Karpas-422 (cell line): ENCODE data around the gene MYO5C. TPM values are rescaled to one million over a fixed set of nuclear protein-coding genes. Genes with fewer than 3 reads are reported as not detected.

Source experiments
- DNase-seq: peaks from one replicate; pipeline ENCODE4 v3.0.0-alpha.2; 2015
- H2AFZ ChIP-seq: fragments of 200-600 bp; sonication (generic); 2 replicates; pipeline ENCODE4 v1.6.1; 2014; ENCODE audit warnings: antibody characterized with exemption, low read length, mixed read lengths
- H3K27ac ChIP-seq: fragments of 200-600 bp; sonication (generic); 2 replicates; pipeline ENCODE4 v1.5.1; 2014; ENCODE audit warnings: mild to moderate bottlenecking, low read length, moderate library complexity
- H3K27me3 ChIP-seq: fragments of 200-600 bp; sonication (generic); 2 replicates; pipeline ENCODE4 v1.6.1; 2014; ENCODE audit warnings: low read length, mixed read lengths
- H3K36me3 ChIP-seq: fragments of 200-600 bp; sonication (generic); 2 replicates; pipeline ENCODE4 v1.6.1; 2014; ENCODE audit warnings: low read length, mixed read lengths; ENCODE audit not compliant: insufficient read depth
- H3K4me1 ChIP-seq: fragments of 200-600 bp; sonication (generic); 2 replicates; pipeline ENCODE4 v1.6.1; 2014; ENCODE audit warnings: mild to moderate bottlenecking, low read length, mixed read lengths
- H3K4me2 ChIP-seq: fragments of 200-600 bp; sonication (generic); 2 replicates; pipeline ENCODE4 v1.6.1; 2014; ENCODE audit warnings: low read length, low read depth, mild to moderate bottlenecking; ENCODE audit not compliant: poor library complexity, severe bottlenecking
- H3K4me3 ChIP-seq: fragments of 200-600 bp; sonication (generic); 2 replicates; pipeline ENCODE4 v1.5.1; 2014; ENCODE audit warnings: mild to moderate bottlenecking, antibody characterized with exemption, low read length, mixed read lengths
- H3K79me2 ChIP-seq: fragments of 200-600 bp; sonication (generic); 2 replicates; pipeline ENCODE4 v1.6.1; 2014; ENCODE audit warnings: mild to moderate bottlenecking, low read length, mixed read lengths
- H3K9ac ChIP-seq: fragments of 200-600 bp; sonication (generic); 2 replicates; pipeline ENCODE4 v1.6.0; 2014; ENCODE audit warnings: low read length
- H3K9me2 ChIP-seq: fragments of 200-600 bp; sonication (generic), shearing (Covaris generic); replicated peaks from 2 replicates; pipeline ENCODE4 v1.6.0; 2014; ENCODE audit warnings: mild to moderate bottlenecking, low read length, moderate library complexity; ENCODE audit not compliant: insufficient read depth
- H3K9me3 ChIP-seq: fragments of 300-700, 200-600 bp; sonication (generic); 2 replicates; pipeline ENCODE4 v1.6.1; 2014; ENCODE audit warnings: low read length, mixed read lengths
- H4K20me1 ChIP-seq: fragments of 200-600 bp; sonication (generic); 2 replicates; pipeline ENCODE4 v1.6.1; 2014; ENCODE audit warnings: mild to moderate bottlenecking, antibody characterized with exemption, low read length, low read depth; ENCODE audit not compliant: insufficient read depth
- total RNA-seq: library from RNA; depleted of rRNA; stranded (reverse); fragments of >200 nt; shearing (Covaris generic); gene quantifications from 2 replicates; pipeline ENCODE4 v1.2.3, GENCODE V29; 2014; ENCODE audit warnings: low replicate concordance; rRNA removed

MYO5C gene, protein sequence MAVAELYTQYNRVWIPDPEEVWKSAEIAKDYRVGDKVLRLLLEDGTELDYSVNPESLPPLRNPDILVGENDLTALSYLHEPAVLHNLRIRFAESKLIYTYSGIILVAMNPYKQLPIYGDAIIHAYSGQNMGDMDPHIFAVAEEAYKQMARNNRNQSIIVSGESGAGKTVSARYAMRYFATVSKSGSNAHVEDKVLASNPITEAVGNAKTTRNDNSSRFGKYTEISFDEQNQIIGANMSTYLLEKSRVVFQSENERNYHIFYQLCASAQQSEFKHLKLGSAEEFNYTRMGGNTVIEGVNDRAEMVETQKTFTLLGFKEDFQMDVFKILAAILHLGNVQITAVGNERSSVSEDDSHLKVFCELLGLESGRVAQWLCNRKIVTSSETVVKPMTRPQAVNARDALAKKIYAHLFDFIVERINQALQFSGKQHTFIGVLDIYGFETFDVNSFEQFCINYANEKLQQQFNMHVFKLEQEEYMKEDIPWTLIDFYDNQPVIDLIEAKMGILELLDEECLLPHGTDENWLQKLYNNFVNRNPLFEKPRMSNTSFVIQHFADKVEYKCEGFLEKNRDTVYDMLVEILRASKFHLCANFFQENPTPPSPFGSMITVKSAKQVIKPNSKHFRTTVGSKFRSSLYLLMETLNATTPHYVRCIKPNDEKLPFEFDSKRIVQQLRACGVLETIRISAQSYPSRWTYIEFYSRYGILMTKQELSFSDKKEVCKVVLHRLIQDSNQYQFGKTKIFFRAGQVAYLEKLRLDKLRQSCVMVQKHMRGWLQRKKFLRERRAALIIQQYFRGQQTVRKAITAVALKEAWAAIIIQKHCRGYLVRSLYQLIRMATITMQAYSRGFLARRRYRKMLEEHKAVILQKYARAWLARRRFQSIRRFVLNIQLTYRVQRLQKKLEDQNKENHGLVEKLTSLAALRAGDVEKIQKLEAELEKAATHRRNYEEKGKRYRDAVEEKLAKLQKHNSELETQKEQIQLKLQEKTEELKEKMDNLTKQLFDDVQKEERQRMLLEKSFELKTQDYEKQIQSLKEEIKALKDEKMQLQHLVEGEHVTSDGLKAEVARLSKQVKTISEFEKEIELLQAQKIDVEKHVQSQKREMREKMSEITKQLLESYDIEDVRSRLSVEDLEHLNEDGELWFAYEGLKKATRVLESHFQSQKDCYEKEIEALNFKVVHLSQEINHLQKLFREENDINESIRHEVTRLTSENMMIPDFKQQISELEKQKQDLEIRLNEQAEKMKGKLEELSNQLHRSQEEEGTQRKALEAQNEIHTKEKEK (N-terminal part only)
- 0.22 and 0.58 TPM in 2 replicates for total RNA-seq

- Histone ChIP-seq H2AFZ (no peak within 1 kb of the TSS), H4K20me1 (0 out of 2 replicates have a peak, but pooled peaks cover 4% of the 10 kb centered on the region), H3K9me3 (no peaks in the 10 kb centered on the region), H3K79me2 (no peaks in the 10 kb centered on the region), H3K36me3 (no peaks in the 10 kb centered on the region), H3K4me3 (no peak within 1 kb of the TSS), H3K27ac (no peak within 1 kb of the TSS), H3K9me2 (no peaks in the 10 kb centered on the region), H3K9ac (no peak within 1 kb of the TSS), H3K4me1 (peaks cover 6% of the 10 kb centered on the region; the same call in 1 of the 2 replicates), H3K27me3 (no peaks in the 10 kb centered on the region), H3K4me2 (no peak within 1 kb of the TSS)
- no peak for DNase-seq
Measured at GRCh38 chr15:52295421-52296001, at the start of gene MYO5C. Gene MYO5C (minus strand): TSS chr15:52295804. CDS start chr15:52295636, 168 bp downstream.

DNA sequence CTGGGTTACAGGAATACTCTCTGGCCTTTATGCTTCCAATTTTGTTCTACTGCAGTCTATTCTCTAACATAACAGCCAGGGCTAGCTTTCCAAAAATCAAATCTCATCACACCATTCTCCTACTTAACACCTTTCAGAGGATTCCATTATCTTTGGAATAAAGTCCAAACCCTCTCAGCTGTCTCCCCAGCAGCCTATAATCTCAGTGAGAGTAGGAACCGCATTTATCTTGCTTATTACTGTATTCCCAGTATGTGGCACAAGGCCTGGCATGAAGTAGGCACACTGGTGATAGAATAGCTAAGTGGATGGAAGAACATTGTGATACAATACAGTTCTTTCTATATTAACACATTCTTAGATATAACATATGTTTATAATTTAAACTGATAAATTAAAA, 49.0 kb upstream of the MYO5C start:
- Histone ChIP-seq H3K9me3 (no peaks in the 10 kb centered on the region), H3K36me3 (peaks cover 7% of the 10 kb centered on the region), H2AFZ (no peak overlapping the region), H4K20me1 (no peaks in the 10 kb centered on the region), H3K4me1 (peaks cover 11% of the 10 kb centered on the region), H3K79me2 (no peaks in the 10 kb centered on the region), H3K27me3 (no peaks in the 10 kb centered on the region), H3K9me2 (no peaks in the 10 kb centered on the region), H3K9ac (no peak overlapping the region), H3K27ac (no peak overlapping the region), H3K4me3 (no peak overlapping the region), H3K4me2 (no peak overlapping the region)
- DNase-seq = no peak

- Histone ChIP-seq H3K9me2 (no peaks in the 10 kb centered on the region), H3K4me1 (peaks cover 11% of the 10 kb centered on the region), H2AFZ (no peak overlapping the region), H3K9me3 (no peaks in the 10 kb centered on the region), H3K4me3 (no peak overlapping the region), H3K27me3 (no peaks in the 10 kb centered on the region), H3K9ac (no peak overlapping the region), H3K79me2 (no peaks in the 10 kb centered on the region), H3K4me2 (no peak overlapping the region), H3K36me3 (peaks cover 7% of the 10 kb centered on the region), H4K20me1 (no peaks in the 10 kb centered on the region), H3K27ac (no peak overlapping the region)
- DNase-seq = no peak
Measured at GRCh38 chr15:52343831-52344230, 48.2 kb upstream of the MYO5C start.

- Histone ChIP-seq H3K4me1 (peaks cover 22% of the 10 kb centered on the region), H3K9me3 (no peaks in the 10 kb centered on the region), H3K9ac (no peak overlapping the region), H2AFZ (no peak overlapping the region), H3K79me2 (no peaks in the 10 kb centered on the region), H4K20me1 (no peaks in the 10 kb centered on the region), H3K4me3 (no peak overlapping the region), H3K36me3 (peaks cover 3% of the 10 kb centered on the region; the same call in 1 of the 2 replicates), H3K4me2 (no peak overlapping the region), H3K27ac (no peak overlapping the region), H3K27me3 (no peaks in the 10 kb centered on the region), H3K9me2 (no peaks in the 10 kb centered on the region)
- no peak for DNase-seq
Measured at GRCh38 chr15:52340093-52340492, 44.5 kb upstream of the MYO5C start.

GRCh38 chr15:52338891-52339290, 43.3 kb upstream of the MYO5C start:
- H3K9ac ChIP-seq = no peak overlapping the region
- no peak overlapping the region for H3K4me3 ChIP-seq
- H3K9me2 ChIP-seq = no peaks in the 10 kb centered on the region
- H3K4me2 ChIP-seq = no peak overlapping the region
- no peak for DNase-seq
- peaks cover 8% of the 10 kb centered on the region; the same call in 1 of the 2 replicates for H3K36me3 ChIP-seq
- H3K27ac ChIP-seq = no peak overlapping the region
- H3K79me2 ChIP-seq = no peaks in the 10 kb centered on the region
- no peaks in the 10 kb centered on the region for H3K9me3 ChIP-seq
- H3K27me3 ChIP-seq = no peaks in the 10 kb centered on the region
- no peak overlapping the region for H2AFZ ChIP-seq
- H4K20me1 ChIP-seq = no peaks in the 10 kb centered on the region
- H3K4me1 ChIP-seq = peaks cover 22% of the 10 kb centered on the region

- H3K4me2 ChIP-seq = no peak overlapping the region
- H3K9me3 ChIP-seq = no peaks in the 10 kb centered on the region
- no peak overlapping the region for H2AFZ ChIP-seq
- H3K9ac ChIP-seq = no peak overlapping the region
- no peak overlapping the region for H3K4me3 ChIP-seq
- H4K20me1 ChIP-seq = no peaks in the 10 kb centered on the region
- H3K27me3 ChIP-seq = no peaks in the 10 kb centered on the region
- no peak for DNase-seq
- H3K9me2 ChIP-seq = no peaks in the 10 kb centered on the region
- H3K36me3 ChIP-seq = peaks cover 8% of the 10 kb centered on the region; the same call in 1 of the 2 replicates
- H3K4me1 ChIP-seq = peaks cover 26% of the 10 kb centered on the region
- H3K79me2 ChIP-seq = no peaks in the 10 kb centered on the region
- no peak overlapping the region for H3K27ac ChIP-seq
Measured at GRCh38 chr15:52338058-52338457, 42.5 kb upstream of the MYO5C start.

GRCh38 chr15:52337198-52337853, 41.7 kb upstream of the MYO5C start:
- Histone ChIP-seq H3K27me3 (no peaks in the 10 kb centered on the region), H3K79me2 (no peaks in the 10 kb centered on the region), H2AFZ (no peak overlapping the region), H3K27ac (no peak overlapping the region), H3K36me3 (peaks cover 8% of the 10 kb centered on the region; the same call in 1 of the 2 replicates), H4K20me1 (no peaks in the 10 kb centered on the region), H3K9me3 (no peaks in the 10 kb centered on the region), H3K4me2 (no peak overlapping the region), H3K9ac (no peak overlapping the region), H3K9me2 (no peaks in the 10 kb centered on the region), H3K4me1 (peaks cover 33% of the 10 kb centered on the region), H3K4me3 (no peak overlapping the region)
- no peak for DNase-seq
